PC-3 (cell line): ENCODE measurements around the gene COL25A1. TPM values are rescaled to one million over a fixed set of nuclear protein-coding genes. Genes with fewer than 3 reads are reported as not detected.

ENCODE experiments used
- ATAC-seq: fragments of 200-7000 bp; cut with Tn5 transposase; 2 replicates; pipeline ENCODE4 v1.9.1; 2020; ENCODE audit warnings: mild to moderate bottlenecking, moderate library complexity
- Bru-seq: library from RNA; stranded (reverse); fragments of 400-500 nt; gene quantifications from one replicate; lab custom pipeline; 2021; lab: Mats Ljungman, UMichigan
- BruChase-seq, 2 experiments: library from RNA; stranded (reverse); fragments of 400-500 nt; gene quantifications; one replicate each; lab custom pipeline; 2021; lab: Mats Ljungman, UMichigan
- BruUV-seq: library from RNA; stranded (reverse); fragments of 400-500 nt; replicated peaks from 2 replicates; lab custom pipeline; 2021; lab: Mats Ljungman, UMichigan
- CTCF ChIA-PET: fragments of 300-600 bp; sonication (Branson Sonifier 250); formaldehyde crosslinking; loops from one replicate; lab custom pipeline; 2022; ENCODE audit warnings: antibody characterized with exemption; lab: Charles Lee
- POLR2A ChIA-PET: fragments of 300-600 bp; sonication (Branson Sonifier 250); formaldehyde crosslinking; loops from one replicate; lab custom pipeline; 2022; ENCODE audit warnings: antibody characterized with exemption; ENCODE audit not compliant: unreplicated experiment; lab: Charles Lee
- DNase-seq: peaks from one replicate; pipeline ENCODE4 v3.0.0-alpha.2; 2015
- H2AFZ ChIP-seq: fragments of 300-600 bp; sonication (generic); 2 replicates; pipeline ENCODE4 v1.6.0; 2016; ENCODE audit warnings: antibody characterized with exemption, low read length
- H3F3A ChIP-seq: fragments of 300-600 bp; sonication (generic); one replicate; pipeline ENCODE4 v1.6.0; 2017; ENCODE audit warnings: antibody characterized with exemption, low read length, control low read depth, mild to moderate bottlenecking; ENCODE audit not compliant: unreplicated experiment
- H3K27ac ChIP-seq: fragments of 300-600 bp; sonication (generic); 2 replicates; pipeline ENCODE4 v1.5.1; 2016; ENCODE audit warnings: mild to moderate bottlenecking, low read length
- H3K27me3 ChIP-seq: fragments of 300-600 bp; sonication (generic); 2 replicates; pipeline ENCODE4 v1.6.1; 2016; ENCODE audit warnings: low read length, mixed read lengths
- H3K36me3 ChIP-seq: fragments of 300-600 bp; sonication (generic); 2 replicates; pipeline ENCODE4 v1.6.1; 2016; ENCODE audit warnings: low read depth, mixed run types, low read length, mixed read lengths
- H3K4me1 ChIP-seq: fragments of 300-600 bp; sonication (generic); 2 replicates; pipeline ENCODE4 v1.5.1; 2016; ENCODE audit warnings: low read length; ENCODE audit not compliant: insufficient read depth
- H3K4me2 ChIP-seq: fragments of 300-600 bp; sonication (generic); 2 replicates; pipeline ENCODE4 v1.6.0; 2016; ENCODE audit warnings: low read length
- H3K4me3 ChIP-seq: fragments of 300-600 bp; sonication (generic); 2 replicates; pipeline ENCODE4 v1.5.1; 2016; ENCODE audit warnings: mild to moderate bottlenecking, low read length, mixed read lengths
- H3K79me2 ChIP-seq: fragments of 300-600 bp; sonication (generic); 2 replicates; pipeline ENCODE4 v1.6.1; 2017; ENCODE audit warnings: low read length, mixed read lengths
- H3K9ac ChIP-seq: fragments of 300-600 bp; sonication (generic); 2 replicates; pipeline ENCODE4 v1.6.0; 2016; ENCODE audit warnings: mild to moderate bottlenecking, low read length
- H3K9me2 ChIP-seq: fragments of 300-600 bp; sonication (generic); replicated peaks from 2 replicates; pipeline ENCODE4 v1.6.1; 2016; ENCODE audit warnings: mixed run types, low read length, mixed read lengths
- H3K9me3 ChIP-seq: fragments of 300-600 bp; sonication (generic); 2 replicates; pipeline ENCODE4 v1.6.1; 2016; ENCODE audit warnings: low read length, mixed read lengths
- H4K20me1 ChIP-seq: fragments of 300-600 bp; sonication (generic); 2 replicates; pipeline ENCODE4 v1.6.1; 2016; ENCODE audit warnings: low read length, mixed read lengths
- EZH2 ChIP-seq: fragments of 300-600 bp; sonication (generic); IDR thresholded peaks from one replicate; pipeline ENCODE4 v1.6.1; 2017; ENCODE audit warnings: antibody characterized with exemption, mild to moderate bottlenecking, low read length; ENCODE audit not compliant: unreplicated experiment
- EZH2phosphoT487 ChIP-seq: fragments of 300-600 bp; sonication (generic); IDR thresholded peaks from 2 replicates; pipeline ENCODE4 v1.6.1; 2018; ENCODE audit warnings: mild to moderate bottlenecking, antibody characterized with exemption, low read length, borderline replicate concordance
- intact Hi-C: fragments of 100-400 bp; cut with micrococcal nuclease; formaldehyde crosslinking; loops from 2 replicates; pipeline ENCODE4 v1.9.0; 2023
- long read RNA-seq: library from polyadenylated mRNA; unstranded; transcript quantifications from one replicate; pipeline ENCODE4 v2.0.0, GENCODE V29; 2021; ENCODE audit not compliant: unreplicated experiment
- total RNA-seq: library from RNA; depleted of rRNA; stranded (reverse); fragments of >200 nt; gene quantifications from 2 replicates; pipeline ENCODE4 v1.2.3, GENCODE V29; 2014; rRNA removed
- TF ChIP-seq, protein P1 (sequence below): fragments of 300-600 bp; sonication (generic); conservative IDR thresholded peaks from 2 replicates; pipeline ENCODE4 v1.5.1; 2017; ENCODE audit warnings: antibody characterized with exemption, low read depth, mild to moderate bottlenecking, low read length

The COL25A1 gene
- total RNA-seq, result not detected in 2 replicates
- percentile 0 among the genes with signal in this experiment for Bru-seq, nascent RNA
- BruChase-seq, experiment 1, labeled RNA remaining after a 6-hour chase, result not detected
- percentile 1 among the genes with signal in this experiment for BruChase-seq, experiment 2, labeled RNA remaining after a 2-hour chase
- long read RNA-seq, result 0 reads

- no peaks in the 10 kb centered on the region for H3K36me3 ChIP-seq
- BruUV-seq, result no TSS peak
- ChIA-PET POLR2A (no interaction called here), CTCF (no interaction called here)
- H3K27ac ChIP-seq, result no peak within 1 kb of the TSS
- H3K4me2 ChIP-seq, result no peak within 1 kb of the TSS
- no peak within 1 kb of the TSS for H3K4me3 ChIP-seq
- TF ChIP-seq EZH2 (no peak), EZH2phosphoT487 (peak; percentile 41; the same call in 1 of the 2 replicates)
- ATAC-seq (no peak), DNase-seq (no peak)
- no peaks in the 10 kb centered on the region for H3K4me1 ChIP-seq
- no peaks in the 10 kb centered on the region for H3K9me3 ChIP-seq
- H3K9ac ChIP-seq, result no peak within 1 kb of the TSS
- no peaks in the 10 kb centered on the region for H3K79me2 ChIP-seq
- intact Hi-C loops, result no loop called here
- H4K20me1 ChIP-seq, result no peaks in the 10 kb centered on the region
- no peaks in the 10 kb centered on the region for H3K9me2 ChIP-seq
- H3F3A ChIP-seq, result no peaks in the 10 kb centered on the region
- no peak within 1 kb of the TSS for H2AFZ ChIP-seq
- peaks cover 44% of the 10 kb centered on the region for H3K27me3 ChIP-seq
Observed at GRCh38 chr4:109302361-109303139, at the start of gene COL25A1. Gene COL25A1 (minus strand): TSS chr4:109302658.

DNA sequence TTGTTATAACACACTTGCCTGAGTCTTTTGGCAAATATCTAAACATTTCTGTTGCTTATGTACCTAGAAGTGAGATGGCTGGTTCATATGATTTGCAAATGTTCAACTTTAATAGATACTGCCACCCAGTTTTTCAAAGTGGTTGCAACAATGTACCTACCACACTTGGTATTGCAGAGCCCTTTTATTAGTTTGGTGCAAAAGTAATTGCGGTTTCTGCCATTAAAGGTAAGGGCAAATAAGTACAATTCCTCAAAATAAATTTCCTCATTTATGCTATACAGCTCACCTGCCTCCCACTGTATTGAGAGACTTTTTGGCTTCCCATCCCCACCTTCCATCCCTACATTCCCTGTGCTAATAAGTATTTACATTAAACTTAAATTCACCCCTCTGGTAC is 47.7 kb upstream of the COL25A1 start:
- no TSS peak for BruUV-seq

More for the DNA sequence above, 47.7 kb upstream of the COL25A1 start:
- Histone ChIP-seq H3K9ac (no peak overlapping the region), H4K20me1 (no peaks in the 10 kb centered on the region), H3K79me2 (no peaks in the 10 kb centered on the region), H3K36me3 (no peaks in the 10 kb centered on the region), H3K27me3 (no peaks in the 10 kb centered on the region), H3K4me1 (no peaks in the 10 kb centered on the region), H3K27ac (no peak overlapping the region), H3K4me3 (no peak overlapping the region), H2AFZ (no peak overlapping the region), H3K4me2 (no peak overlapping the region), H3K9me3 (no peaks in the 10 kb centered on the region), H3F3A (no peaks in the 10 kb centered on the region), H3K9me2 (no peaks in the 10 kb centered on the region)
- ATAC-seq (no peak), DNase-seq (no peak)
- intact Hi-C loops, result no loop called here
- POLR2A ChIA-PET, result no interaction called here
- CTCF ChIA-PET, result no interaction called here
- no peak for TF ChIP-seq EZH2phosphoT487
- TF ChIP-seq, protein P1, sequence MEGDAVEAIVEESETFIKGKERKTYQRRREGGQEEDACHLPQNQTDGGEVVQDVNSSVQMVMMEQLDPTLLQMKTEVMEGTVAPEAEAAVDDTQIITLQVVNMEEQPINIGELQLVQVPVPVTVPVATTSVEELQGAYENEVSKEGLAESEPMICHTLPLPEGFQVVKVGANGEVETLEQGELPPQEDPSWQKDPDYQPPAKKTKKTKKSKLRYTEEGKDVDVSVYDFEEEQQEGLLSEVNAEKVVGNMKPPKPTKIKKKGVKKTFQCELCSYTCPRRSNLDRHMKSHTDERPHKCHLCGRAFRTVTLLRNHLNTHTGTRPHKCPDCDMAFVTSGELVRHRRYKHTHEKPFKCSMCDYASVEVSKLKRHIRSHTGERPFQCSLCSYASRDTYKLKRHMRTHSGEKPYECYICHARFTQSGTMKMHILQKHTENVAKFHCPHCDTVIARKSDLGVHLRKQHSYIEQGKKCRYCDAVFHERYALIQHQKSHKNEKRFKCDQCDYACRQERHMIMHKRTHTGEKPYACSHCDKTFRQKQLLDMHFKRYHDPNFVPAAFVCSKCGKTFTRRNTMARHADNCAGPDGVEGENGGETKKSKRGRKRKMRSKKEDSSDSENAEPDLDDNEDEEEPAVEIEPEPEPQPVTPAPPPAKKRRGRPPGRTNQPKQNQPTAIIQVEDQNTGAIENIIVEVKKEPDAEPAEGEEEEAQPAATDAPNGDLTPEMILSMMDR, result no peak
- no peak for TF ChIP-seq EZH2
